Measurements from ENCODE around the gene NIPA2. TPM values are rescaled to one million over a fixed set of nuclear protein-coding genes. Genes with fewer than 3 reads are reported as not detected.

Gene NIPA2
- total RNA-seq (2014; rRNA removed) (108 and 115 TPM in 2 replicates), Bru-seq, nascent RNA (percentile 90 among the genes with signal in this experiment), BruChase-seq, experiment 1, labeled RNA remaining after a 6-hour chase (percentile 95 among the genes with signal in this experiment), BruChase-seq, experiment 2, labeled RNA remaining after a 2-hour chase (percentile 91 among the genes with signal in this experiment)
- long read RNA-seq, transcript NIPA2-201 (8 exons, 3,233 nt): minor isoform, 38 of 315 reads
- long read RNA-seq, transcript NIPA2-204 (7 exons, 3,130 nt): minor isoform, 21 of 315 reads
- long read RNA-seq, transcript NIPA2-203 (6 exons, 2,280 nt): major isoform, 104 of 315 reads
- long read RNA-seq, transcript NIPA2-205 (5 exons, 1,412 nt): minor isoform, 7 of 315 reads
- long read RNA-seq, partial matches to known transcripts: 16 of 315 reads
- long read RNA-seq, other reads (novel, unspliced or antisense): 129 of 315 reads

DNA sequence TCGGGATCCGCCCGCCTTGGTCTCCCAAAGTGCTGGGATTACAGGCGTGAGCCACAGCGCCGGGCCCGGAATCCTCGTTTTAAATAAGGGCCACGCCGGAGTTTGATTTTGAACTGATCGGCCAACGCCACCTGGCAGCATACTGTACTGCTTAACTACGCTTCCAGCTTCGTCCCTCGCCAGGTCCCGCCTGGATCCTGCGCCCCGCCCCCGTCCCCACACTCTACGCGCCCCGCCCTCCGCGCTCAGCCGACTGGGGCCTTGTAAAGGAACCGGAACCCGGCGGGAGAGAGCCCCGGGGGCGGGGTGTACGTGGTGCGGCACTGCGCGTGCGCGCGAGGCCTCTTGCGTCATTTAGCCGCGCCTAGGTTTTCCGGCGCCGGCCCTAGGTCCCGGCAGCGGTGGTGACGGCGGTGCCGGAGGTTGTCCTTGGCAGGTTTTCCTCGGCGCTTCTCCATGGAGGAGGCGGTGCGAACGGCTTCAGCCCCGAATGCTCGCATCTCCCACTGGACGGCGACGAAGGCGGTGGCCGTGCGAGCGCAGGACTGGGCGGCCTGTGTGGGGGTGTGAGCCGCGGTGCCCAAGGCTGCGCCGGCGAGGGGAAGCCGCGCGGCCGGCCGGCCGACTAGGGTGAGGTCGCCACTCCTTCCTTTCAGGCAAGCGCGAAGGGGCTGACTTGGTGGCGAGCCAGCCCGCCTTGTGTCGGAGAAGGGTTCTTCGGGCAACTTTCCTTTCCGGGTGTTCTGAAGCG lies at the start of gene NIPA2:
NIPA2 (plus strand) TSS at position 375 of the 751 bp plus-strand sequence. CDS start 13,066 bp downstream, outside the sequence.
- Histone ChIP-seq H3K36me3 (ENCODE audit: low read depth, low read length) (peaks cover 5% of the 10 kb centered on the region; the same call in 1 of the 2 replicates), H3K9me3 (ENCODE audit: low read length) (no peaks in the 10 kb centered on the region), H3F3A (ENCODE audit: low read length, unreplicated experiment) (no peaks in the 10 kb centered on the region), H3K9ac (ENCODE audit: low read length) (peak within 1 kb of the TSS; percentile 89), H3K4me3 (ENCODE audit: low read length) (peak within 1 kb of the TSS; percentile 91), H4K20me1 (ENCODE audit: low read length) (peaks cover 15% of the 10 kb centered on the region; the same call in 1 of the 2 replicates), H3K4me1 (ENCODE audit: insufficient read depth, low read length) (peaks cover 9% of the 10 kb centered on the region), H3K4me2 (ENCODE audit: low read length) (peak within 1 kb of the TSS; percentile 90), H3K27ac (ENCODE audit: low read length) (peak within 1 kb of the TSS; percentile 85), H3K9me2 (replicated peaks; ENCODE audit: low read length) (no peaks in the 10 kb centered on the region), H3K79me2 (ENCODE audit: low read length) (peaks cover 48% of the 10 kb centered on the region), H2AFZ (ENCODE audit: low read length) (peak within 1 kb of the TSS; percentile 87), H3K27me3 (ENCODE audit: low read length) (no peaks in the 10 kb centered on the region)
- DNase-seq (peak; percentile 99), ATAC-seq (peak; percentile 94)
- no TSS peak for BruUV-seq (replicated peaks)
- CTCF ChIA-PET: no interaction called here
- POLR2A ChIA-PET (ENCODE audit: unreplicated experiment): interaction anchor here (0.5 to 0.8 kb wide), 5 partner anchors 17 to 343 kb away, joined by 3 to 14 read pairs (median 4); no protein-coding TSS in a partner anchor
- no peak for TF ChIP-seq EZH2 (IDR thresholded peaks at IDR 0.05; ENCODE audit: low read length, unreplicated experiment)
- no peak for TF ChIP-seq EZH2phosphoT487 (IDR thresholded peaks at IDR 0.05; ENCODE audit: borderline replicate concordance, low read length)
- TF ChIP-seq, protein P1, sequence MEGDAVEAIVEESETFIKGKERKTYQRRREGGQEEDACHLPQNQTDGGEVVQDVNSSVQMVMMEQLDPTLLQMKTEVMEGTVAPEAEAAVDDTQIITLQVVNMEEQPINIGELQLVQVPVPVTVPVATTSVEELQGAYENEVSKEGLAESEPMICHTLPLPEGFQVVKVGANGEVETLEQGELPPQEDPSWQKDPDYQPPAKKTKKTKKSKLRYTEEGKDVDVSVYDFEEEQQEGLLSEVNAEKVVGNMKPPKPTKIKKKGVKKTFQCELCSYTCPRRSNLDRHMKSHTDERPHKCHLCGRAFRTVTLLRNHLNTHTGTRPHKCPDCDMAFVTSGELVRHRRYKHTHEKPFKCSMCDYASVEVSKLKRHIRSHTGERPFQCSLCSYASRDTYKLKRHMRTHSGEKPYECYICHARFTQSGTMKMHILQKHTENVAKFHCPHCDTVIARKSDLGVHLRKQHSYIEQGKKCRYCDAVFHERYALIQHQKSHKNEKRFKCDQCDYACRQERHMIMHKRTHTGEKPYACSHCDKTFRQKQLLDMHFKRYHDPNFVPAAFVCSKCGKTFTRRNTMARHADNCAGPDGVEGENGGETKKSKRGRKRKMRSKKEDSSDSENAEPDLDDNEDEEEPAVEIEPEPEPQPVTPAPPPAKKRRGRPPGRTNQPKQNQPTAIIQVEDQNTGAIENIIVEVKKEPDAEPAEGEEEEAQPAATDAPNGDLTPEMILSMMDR (conservative IDR thresholded peaks at IDR 0.05; ENCODE audit: low read depth, low read length): no peak
- intact Hi-C loops (cut with micrococcal nuclease): loop anchor here (2.0 kb wide), 2 partner anchors 52 to 56 kb away; partner anchors contain the start of gene NIPA1

DNA sequence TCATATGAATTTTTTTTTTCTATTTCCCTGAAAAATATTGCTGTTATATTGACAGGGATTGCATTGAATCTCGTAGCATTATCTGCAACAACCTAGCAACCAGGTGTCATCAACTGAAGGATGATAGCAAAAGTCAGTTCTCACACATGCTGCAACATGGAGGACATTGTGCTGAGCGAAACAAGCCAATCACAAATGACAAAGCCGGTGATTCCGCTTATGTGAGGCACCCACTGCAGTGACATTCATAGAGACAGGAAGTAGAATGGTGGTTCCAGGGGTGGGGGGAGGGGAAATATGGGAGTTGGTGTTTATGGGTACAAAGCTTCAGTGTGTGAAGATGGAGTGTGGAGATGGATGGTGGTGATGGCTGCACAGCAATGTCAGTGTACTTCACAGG lies 44.4 kb upstream of the NIPA2 start:
- POLR2A ChIA-PET (ENCODE audit: unreplicated experiment): no interaction called here
- TF ChIP-seq EZH2 (IDR thresholded peaks at IDR 0.05; ENCODE audit: low read length, unreplicated experiment) (no peak), EZH2phosphoT487 (IDR thresholded peaks at IDR 0.05; ENCODE audit: borderline replicate concordance, low read length) (no peak)
- TF ChIP-seq, protein P1 (conservative IDR thresholded peaks at IDR 0.05; ENCODE audit: low read depth, low read length): no peak

More for the DNA sequence above, 44.4 kb upstream of the NIPA2 start:
- H3K4me3 ChIP-seq (ENCODE audit: low read length): no peak overlapping the region
- H3K4me1 ChIP-seq (ENCODE audit: insufficient read depth, low read length): no peaks in the 10 kb centered on the region
- no peak overlapping the region for H2AFZ ChIP-seq (ENCODE audit: low read length)
- H3K36me3 ChIP-seq (ENCODE audit: low read depth, low read length): no peaks in the 10 kb centered on the region
- no peak overlapping the region for H3K9ac ChIP-seq (ENCODE audit: low read length)
- H3K9me2 ChIP-seq (replicated peaks; ENCODE audit: low read length): no peaks in the 10 kb centered on the region
- peaks cover 95% of the 10 kb centered on the region for H3K79me2 ChIP-seq (ENCODE audit: low read length)
- intact Hi-C loops (cut with micrococcal nuclease): no loop called here
- ATAC-seq: no peak
- H3K9me3 ChIP-seq (ENCODE audit: low read length): no peaks in the 10 kb centered on the region
- H3F3A ChIP-seq (ENCODE audit: low read length, unreplicated experiment): no peaks in the 10 kb centered on the region
- no peaks in the 10 kb centered on the region for H3K27me3 ChIP-seq (ENCODE audit: low read length)
- BruUV-seq (replicated peaks): no TSS peak
- DNase-seq: no peak
- CTCF ChIA-PET: no interaction called here
- no peak overlapping the region for H3K4me2 ChIP-seq (ENCODE audit: low read length)
- H3K27ac ChIP-seq (ENCODE audit: low read length): no peak overlapping the region
- no peaks in the 10 kb centered on the region for H4K20me1 ChIP-seq (ENCODE audit: low read length)
